ENCODE data around the gene ANO5. TPM values are rescaled to one million over a fixed set of nuclear protein-coding genes. Genes with fewer than 3 reads are reported as not detected.
A peak's percentile ranks its signal among the peaks of the same experiment; 100 is the strongest.

The ANO5 gene
- total and polyA plus RNA-seq, 4 donors: 0.22 to 3.6 (median 1.9) TPM

- H3K9me3 ChIP-seq (ENCODE audit: control insufficient read depth in 4 of 4, insufficient read depth in 3 of 4, low read length in 3 of 4): no peaks in the 10 kb centered on the region
- TF ChIP-seq CTCF (IDR thresholded peaks at IDR 0.05; ENCODE audit: control extremely low read depth, extremely low read depth): no peak
- peak in 2 of 3 donors; percentile 1 to 13 for DNase-seq
- H3K4me3 ChIP-seq: peak overlapping the region; percentile 59
- H3K9ac ChIP-seq (ENCODE audit: insufficient read depth in 1 of 2, low read length in 2 of 2): no peak overlapping the region
- H3K27me3 ChIP-seq (ENCODE audit: control insufficient read depth in 3 of 3, insufficient read depth in 3 of 3, low read length in 2 of 3): peaks cover 0 to 9% (median 2%) of the 10 kb centered on the region in 3 donors
- ATAC-seq (ENCODE audit: insufficient read depth, low FRiP score): peak; percentile 31
- H3K36me3 ChIP-seq (ENCODE audit: control insufficient read depth in 4 of 4, insufficient read depth in 4 of 4, low read length in 4 of 4): no peaks in the 10 kb centered on the region
- H3K4me1 ChIP-seq (ENCODE audit: control insufficient read depth in 5 of 5, insufficient read depth in 5 of 5, low read length in 5 of 5): peaks cover 0 to 12% (median 0%) of the 10 kb centered on the region in 5 donors
- WGBS, 2 donors: 3% methylated on average over 7 of the region's 7 CpGs
- H3K27ac ChIP-seq (ENCODE audit: low read depth in 1 of 2, low read length in 1 of 2): peak overlapping the region in 1 of 2 donors; percentile 81
Measured at GRCh38 chr11:22192289-22192641, 620 bp upstream of the ANO5 start.

- no peaks in the 10 kb centered on the region for H3K36me3 ChIP-seq (ENCODE audit: control insufficient read depth in 4 of 4, insufficient read depth in 4 of 4, low read length in 4 of 4)
- 1 to 2% methylated on average over 36 to 39 of the region's 39 CpGs for WGBS, 2 donors
- peak overlapping the region; percentile 59 for H3K4me3 ChIP-seq
- ATAC-seq (ENCODE audit: insufficient read depth, low FRiP score) (peak; percentile 48), DNase-seq (peak; percentile 2 to 23 (median 16))
- H3K9ac ChIP-seq (ENCODE audit: insufficient read depth in 1 of 2, low read length in 2 of 2): no peak overlapping the region
- peaks cover 0 to 9% (median 2%) of the 10 kb centered on the region in 3 donors for H3K27me3 ChIP-seq (ENCODE audit: control insufficient read depth in 3 of 3, insufficient read depth in 3 of 3, low read length in 2 of 3)
- H3K9me3 ChIP-seq (ENCODE audit: control insufficient read depth in 4 of 4, insufficient read depth in 3 of 4, low read length in 3 of 4): no peaks in the 10 kb centered on the region
- peak overlapping the region; percentile 12 to 81 for H3K27ac ChIP-seq (ENCODE audit: low read depth in 1 of 2, low read length in 1 of 2)
- no peak for TF ChIP-seq CTCF (IDR thresholded peaks at IDR 0.05; ENCODE audit: control extremely low read depth, extremely low read depth)
- peaks cover 0 to 12% (median 6%) of the 10 kb centered on the region in 5 donors for H3K4me1 ChIP-seq (ENCODE audit: control insufficient read depth in 5 of 5, insufficient read depth in 5 of 5, low read length in 5 of 5)
Measured at GRCh38 chr11:22193348-22194051, 615 bp downstream of the ANO5 start.

GRCh38 chr11:22194306-22194705 is 1.4 kb downstream of the ANO5 start:
- Histone ChIP-seq H3K9ac (ENCODE audit: insufficient read depth in 1 of 2, low read length in 2 of 2) (no peak overlapping the region), H3K36me3 (ENCODE audit: control insufficient read depth in 4 of 4, insufficient read depth in 4 of 4, low read length in 4 of 4) (no peaks in the 10 kb centered on the region), H3K9me3 (ENCODE audit: control insufficient read depth in 4 of 4, insufficient read depth in 3 of 4, low read length in 3 of 4) (no peaks in the 10 kb centered on the region), H3K4me3 (no peak overlapping the region), H3K27ac (ENCODE audit: low read depth in 1 of 2, low read length in 1 of 2) (peak overlapping the region in 1 of 2 donors; percentile 81), H3K27me3 (ENCODE audit: control insufficient read depth in 3 of 3, insufficient read depth in 3 of 3, low read length in 2 of 3) (peaks cover 0 to 9% (median 2%) of the 10 kb centered on the region in 3 donors), H3K4me1 (ENCODE audit: control insufficient read depth in 5 of 5, insufficient read depth in 5 of 5, low read length in 5 of 5) (peaks cover 0 to 12% (median 6%) of the 10 kb centered on the region in 5 donors)
- no peak for DNase-seq
- TF ChIP-seq CTCF (IDR thresholded peaks at IDR 0.05; ENCODE audit: control extremely low read depth, extremely low read depth): no peak
- no peak for ATAC-seq (ENCODE audit: insufficient read depth, low FRiP score)
- WGBS, 2 donors: 27 to 33% methylated on average over 5 of the region's 5 CpGs
